GM23248 (cell line): ENCODE measurements around the gene SPAG17.

Experiments used
- EZH2 ChIP-seq: fragments of 200-600 bp; sonication (generic); IDR thresholded peaks from 2 replicates; pipeline ENCODE4 v1.6.1; 2018; ENCODE audit warnings: antibody characterized with exemption, mild to moderate bottlenecking; ENCODE audit not compliant: insufficient read depth, poor library complexity, severe bottlenecking
- EZH2phosphoT487 ChIP-seq: fragments of 200-600 bp; sonication (generic); IDR thresholded peaks from 2 replicates; pipeline ENCODE4 v1.6.1; 2018; ENCODE audit warnings: antibody characterized with exemption, moderate library complexity, mild to moderate bottlenecking, low read depth; ENCODE audit not compliant: insufficient read depth

DNA sequence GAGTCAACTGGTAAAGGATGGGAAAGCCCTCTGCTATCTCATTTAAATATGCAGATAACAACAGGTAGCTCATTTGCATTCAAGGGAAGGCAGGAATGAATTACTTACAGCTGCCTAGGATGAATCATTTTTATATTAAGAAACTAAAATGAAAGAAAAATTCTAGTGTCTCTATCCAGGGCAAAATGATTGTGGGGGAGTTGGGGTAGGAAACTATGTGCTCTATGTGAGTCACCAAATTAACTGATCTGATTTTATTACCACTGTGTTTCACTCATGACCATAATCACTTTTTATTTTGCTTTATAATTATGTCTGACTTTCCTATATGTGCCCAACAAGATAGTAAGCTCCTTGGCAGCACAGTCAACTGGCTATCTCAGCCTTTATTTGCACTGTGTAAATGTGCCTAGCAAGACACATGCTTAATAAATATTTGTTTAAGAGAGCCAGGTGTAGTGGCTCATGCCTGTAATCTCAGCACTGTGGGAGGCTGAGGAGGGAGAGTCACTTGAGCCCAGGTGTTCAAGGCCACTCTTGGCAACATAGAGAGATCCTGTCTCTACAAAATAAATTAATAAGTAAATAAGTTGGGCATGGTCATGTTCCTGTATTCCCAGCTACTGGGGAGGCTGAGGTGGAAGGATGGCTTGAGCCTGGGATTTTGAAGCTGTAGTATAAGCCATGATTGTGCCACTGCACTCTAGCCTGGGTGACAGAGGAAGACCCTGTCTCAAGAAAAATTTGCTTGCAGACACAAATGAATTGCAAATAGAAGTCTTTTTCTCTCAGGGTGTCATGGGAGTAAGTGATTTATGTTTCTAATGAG, 84.1 kb downstream of the SPAG17 start:
- no peak for TF ChIP-seq EZH2
- no peak for TF ChIP-seq EZH2phosphoT487
